ENCODE measurements around the gene CACNG6. TPM values are rescaled to one million over a fixed set of nuclear protein-coding genes. Genes with fewer than 3 reads are reported as not detected.

CACNG6 gene
- total RNA-seq, 4 donors from 2014 or later = 25.2 to 50.3 (median 31.0) TPM

- Histone ChIP-seq H3K4me3 (no peak overlapping the region), H3K36me3 (no peaks in the 10 kb centered on the region), H3K4me1 (peaks cover 6 to 9% of the 10 kb centered on the region in 2 donors), H3K9me3 (no peaks in the 10 kb centered on the region), H3K27me3 (peaks cover 0 to 3% (median 0%) of the 10 kb centered on the region in 3 donors), H3K27ac (no peak overlapping the region)
- no peak for DNase-seq
- intact Hi-C loops (cut with DNase I; ENCODE audit: low total_unique reads) (loop anchor here (10.0 kb wide), 1 partner anchor 479 kb away; the partner anchor contains the start of gene LENG9), in situ Hi-C loops (cut with MboI; ENCODE audit: low sequenced_read_pairs in 4 of 4) (no loop called here)
- no peak for TF ChIP-seq POLR2A (IDR thresholded peaks at IDR 0.05)
- TF ChIP-seq CTCF (IDR thresholded peaks at IDR 0.05 in 4 of 5, conservative IDR thresholded peaks at IDR 0.05 in 1 of 5) = no peak
- ATAC-seq = no peak
These were observed 5.6 kb upstream of the CACNG6 start for GRCh38 chr19:53985863-53986262.

GRCh38 chr19:53988981-53989380, 2.5 kb upstream of the CACNG6 start:
- H3K4me1 ChIP-seq = peaks cover 16 to 22% of the 10 kb centered on the region in 2 donors
- peak overlapping the region in 1 of 4 donors; percentile 73 for H3K27ac ChIP-seq
- TF ChIP-seq POLR2A (IDR thresholded peaks at IDR 0.05) (no peak), CTCF (IDR thresholded peaks at IDR 0.05 in 4 of 5, conservative IDR thresholded peaks at IDR 0.05 in 1 of 5) (no peak)
- H3K4me3 ChIP-seq = no peak overlapping the region
- ATAC-seq = no peak
- in situ Hi-C loops (cut with MboI; ENCODE audit: low sequenced_read_pairs in 4 of 4) = no loop called here
- H3K9me3 ChIP-seq = no peaks in the 10 kb centered on the region
- DNase-seq = no peak
- H3K36me3 ChIP-seq = no peaks in the 10 kb centered on the region
- intact Hi-C loops (cut with DNase I; ENCODE audit: low total_unique reads) = loop anchor here (10.0 kb wide), 1 partner anchor 476 kb away; the partner anchor contains the start of gene LENG9
- H3K27me3 ChIP-seq = no peaks in the 10 kb centered on the region

- in situ Hi-C loops (cut with MboI; ENCODE audit: low sequenced_read_pairs in 4 of 4) = no loop called here
- Histone ChIP-seq H3K4me3 (no peak overlapping the region), H3K36me3 (no peaks in the 10 kb centered on the region), H3K9me3 (no peaks in the 10 kb centered on the region), H3K4me1 (peaks cover 24 to 31% of the 10 kb centered on the region in 2 donors), H3K27ac (peak overlapping the region; percentile 69 to 97 (median 84)), H3K27me3 (no peaks in the 10 kb centered on the region)
- DNase-seq (peak in 1 of 2 donors; percentile 65), ATAC-seq (peak in 1 of 2 donors; percentile 10)
- no peak for TF ChIP-seq POLR2A (IDR thresholded peaks at IDR 0.05)
- TF ChIP-seq CTCF (IDR thresholded peaks at IDR 0.05 in 4 of 5, conservative IDR thresholded peaks at IDR 0.05 in 1 of 5) = no peak
- intact Hi-C loops (cut with DNase I; ENCODE audit: low total_unique reads) = loop anchor here (10.0 kb wide), 1 partner anchor 475 kb away; the partner anchor contains the start of gene LENG9
These were observed 1.6 kb upstream of the CACNG6 start for GRCh38 chr19:53989600-53990533.

- H3K27ac ChIP-seq = peak overlapping the region; percentile 92 to 98 (median 96)
- no peaks in the 10 kb centered on the region for H3K9me3 ChIP-seq
- no peak for ATAC-seq
- in situ Hi-C loops (cut with MboI; ENCODE audit: low sequenced_read_pairs in 4 of 4) = no loop called here
- H3K36me3 ChIP-seq = no peaks in the 10 kb centered on the region
- no peak for DNase-seq
- intact Hi-C loops (cut with DNase I; ENCODE audit: low total_unique reads) = no loop called here
- peak overlapping the region; percentile 58 to 77 (median 74) for H3K4me3 ChIP-seq
- TF ChIP-seq CTCF (IDR thresholded peaks at IDR 0.05 in 4 of 5, conservative IDR thresholded peaks at IDR 0.05 in 1 of 5) (no peak), POLR2A (IDR thresholded peaks at IDR 0.05) (no peak)
- no peaks in the 10 kb centered on the region for H3K27me3 ChIP-seq
- H3K4me1 ChIP-seq = peaks cover 24 to 31% of the 10 kb centered on the region in 2 donors
These were observed 774 bp downstream of the CACNG6 start for GRCh38 chr19:53992211-53992610.

All from gastrocnemius medialis (tissue), 4 donors.